Osteoblast (primary cell): Measurements from ENCODE around the gene IFNAR1. TPM values are rescaled to one million over a fixed set of nuclear protein-coding genes. Genes with fewer than 3 reads are reported as not detected.

Experiments
- DNase-seq: peaks from one replicate; pipeline ENCODE4 v3.0.0; 2011; ENCODE audit warnings: low spot score, mixed read lengths; ENCODE audit not compliant: insufficient read length; ENCODE audit errors: missing footprints
- H2AFZ ChIP-seq: 2 replicates; pipeline ENCODE4 v1.6.0; 2011; ENCODE audit warnings: mild to moderate bottlenecking, low read length
- H3K27ac ChIP-seq: 2 replicates; pipeline ENCODE4 v1.5.1; 2011; ENCODE audit warnings: mild to moderate bottlenecking, low read depth, low read length, moderate library complexity
- H3K27me3 ChIP-seq: 2 replicates; pipeline ENCODE4 v1.6.0; 2012; ENCODE audit warnings: mild to moderate bottlenecking, control low read depth, inconsistent platforms, low read length, moderate library complexity; ENCODE audit not compliant: insufficient read depth
- H3K36me3 ChIP-seq: 2 replicates; pipeline ENCODE4 v1.5.1; 2011; ENCODE audit warnings: mild to moderate bottlenecking, low read length, control low read depth, moderate library complexity; ENCODE audit not compliant: insufficient read depth
- H3K4me1 ChIP-seq: 2 replicates; pipeline ENCODE4 v1.5.1; 2011; ENCODE audit warnings: mild to moderate bottlenecking, low read length, control low read depth, moderate library complexity; ENCODE audit not compliant: insufficient read depth
- H3K4me2 ChIP-seq: 2 replicates; pipeline ENCODE4 v1.6.0; 2011; ENCODE audit warnings: mild to moderate bottlenecking, low read length; ENCODE audit not compliant: insufficient read depth
- H3K4me3 ChIP-seq: fragments of 200-600 bp; sonication (generic); 3 replicates; pipeline ENCODE4 v1.5.1; 2012; ENCODE audit warnings: mild to moderate bottlenecking, low read length, inconsistent platforms; ENCODE audit not compliant: insufficient read depth
- H3K79me2 ChIP-seq: 2 replicates; pipeline ENCODE4 v1.6.0; 2012; ENCODE audit warnings: mild to moderate bottlenecking, low read length, control low read depth, inconsistent platforms; ENCODE audit not compliant: insufficient read depth
- H3K9me3 ChIP-seq: 2 replicates; pipeline ENCODE4 v1.5.1; 2011; ENCODE audit warnings: low read depth, low read length, control low read depth
- H4K20me1 ChIP-seq: 2 replicates; pipeline ENCODE4 v1.6.0; 2012; ENCODE audit warnings: mild to moderate bottlenecking, low read length, control low read depth; ENCODE audit not compliant: insufficient read depth
- total RNA-seq: library from RNA; depleted of rRNA; stranded (reverse); fragments of >200 nt; gene quantifications from 2 replicates; pipeline ENCODE4 v1.2.3, GENCODE V29; 2012
- TF ChIP-seq, protein P1 (sequence below): IDR thresholded peaks from 2 replicates; pipeline ENCODE4 v1.5.1; 2011; ENCODE audit warnings: mild to moderate bottlenecking, low read depth, low read length, moderate library complexity; ENCODE audit errors: extremely low read depth

IFNAR1 gene
- total RNA-seq, 1 donor, result 26.1 TPM

DNA sequence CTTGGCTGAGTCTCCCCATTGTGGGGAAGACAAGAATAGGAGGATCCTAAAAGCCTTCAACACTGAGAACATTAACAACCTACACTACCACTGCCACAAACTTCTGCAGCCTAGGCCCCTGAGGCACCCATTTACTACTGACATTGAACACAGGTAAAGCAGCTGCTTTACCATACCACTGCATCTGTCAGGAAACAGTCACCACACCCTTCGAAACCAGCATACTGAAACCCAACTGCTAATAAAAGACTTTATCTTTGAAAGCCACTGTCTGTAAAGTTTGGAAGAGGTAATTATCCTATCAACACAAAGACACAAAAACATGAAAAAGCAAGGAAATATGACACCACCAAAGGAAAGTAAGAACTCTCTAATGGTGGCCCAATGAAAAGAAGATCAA is 7.4 kb downstream of the IFNAR1 start:
- Histone ChIP-seq H3K27ac (no peak overlapping the region), H3K4me2 (no peak overlapping the region)

DNA sequence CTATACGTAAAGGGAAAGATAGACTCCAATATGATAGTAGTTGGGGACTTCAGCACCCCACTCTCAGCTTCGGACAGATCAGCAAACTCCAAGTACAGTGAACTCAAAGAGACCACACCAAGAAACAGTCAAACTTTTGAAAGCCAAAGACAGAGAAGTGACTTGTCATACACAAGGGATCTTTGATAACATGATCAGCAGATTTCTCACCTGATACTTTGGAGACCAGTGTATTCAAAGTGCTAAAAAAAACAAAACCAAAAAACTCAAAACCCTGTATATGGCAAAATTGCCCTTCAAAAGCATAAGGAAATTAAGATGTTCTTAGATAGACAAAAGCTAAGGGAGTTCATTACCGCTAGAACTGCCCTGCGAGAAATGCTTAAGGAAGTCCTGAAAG is 9.4 kb downstream of the IFNAR1 start:
- Histone ChIP-seq H4K20me1 (peaks cover 26% of the 10 kb centered on the region), H3K36me3 (no peaks in the 10 kb centered on the region), H3K9me3 (no peaks in the 10 kb centered on the region), H3K27ac (no peak overlapping the region), H3K4me1 (no peaks in the 10 kb centered on the region), H2AFZ (no peak overlapping the region), H3K4me3 (no peak overlapping the region), H3K79me2 (peaks cover 57% of the 10 kb centered on the region), H3K27me3 (no peaks in the 10 kb centered on the region), H3K4me2 (no peak overlapping the region)
- TF ChIP-seq, protein P1, sequence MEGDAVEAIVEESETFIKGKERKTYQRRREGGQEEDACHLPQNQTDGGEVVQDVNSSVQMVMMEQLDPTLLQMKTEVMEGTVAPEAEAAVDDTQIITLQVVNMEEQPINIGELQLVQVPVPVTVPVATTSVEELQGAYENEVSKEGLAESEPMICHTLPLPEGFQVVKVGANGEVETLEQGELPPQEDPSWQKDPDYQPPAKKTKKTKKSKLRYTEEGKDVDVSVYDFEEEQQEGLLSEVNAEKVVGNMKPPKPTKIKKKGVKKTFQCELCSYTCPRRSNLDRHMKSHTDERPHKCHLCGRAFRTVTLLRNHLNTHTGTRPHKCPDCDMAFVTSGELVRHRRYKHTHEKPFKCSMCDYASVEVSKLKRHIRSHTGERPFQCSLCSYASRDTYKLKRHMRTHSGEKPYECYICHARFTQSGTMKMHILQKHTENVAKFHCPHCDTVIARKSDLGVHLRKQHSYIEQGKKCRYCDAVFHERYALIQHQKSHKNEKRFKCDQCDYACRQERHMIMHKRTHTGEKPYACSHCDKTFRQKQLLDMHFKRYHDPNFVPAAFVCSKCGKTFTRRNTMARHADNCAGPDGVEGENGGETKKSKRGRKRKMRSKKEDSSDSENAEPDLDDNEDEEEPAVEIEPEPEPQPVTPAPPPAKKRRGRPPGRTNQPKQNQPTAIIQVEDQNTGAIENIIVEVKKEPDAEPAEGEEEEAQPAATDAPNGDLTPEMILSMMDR, result no peak
- DNase-seq, result no peak

More for the DNA sequence above, 7.4 kb downstream of the IFNAR1 start:
- TF ChIP-seq, protein P1, result no peak
- Histone ChIP-seq H3K4me1 (no peaks in the 10 kb centered on the region), H3K79me2 (peaks cover 72% of the 10 kb centered on the region), H2AFZ (no peak overlapping the region), H3K27me3 (no peaks in the 10 kb centered on the region), H3K4me3 (no peak overlapping the region), H3K36me3 (no peaks in the 10 kb centered on the region), H4K20me1 (peaks cover 37% of the 10 kb centered on the region), H3K9me3 (no peaks in the 10 kb centered on the region)
- DNase-seq, result no peak

DNA sequence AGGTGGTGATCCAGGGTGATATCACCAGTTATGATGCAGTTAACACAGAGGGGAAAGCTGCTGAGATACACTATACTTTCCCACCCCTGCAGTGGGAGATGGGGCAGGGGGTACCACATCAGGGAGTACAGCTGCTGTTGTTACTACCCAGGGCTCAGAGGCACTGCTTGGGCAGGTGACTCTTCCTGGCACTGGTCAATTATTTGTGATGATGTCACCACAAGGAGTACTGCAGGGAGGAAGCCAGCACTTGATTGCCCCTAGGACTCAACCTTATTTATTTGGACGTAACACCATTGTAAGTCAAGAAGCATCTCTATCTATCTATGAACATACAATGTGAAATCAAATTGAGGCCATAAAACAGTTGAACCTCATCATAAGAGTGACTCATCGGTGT is 10.1 kb downstream of the IFNAR1 start:
- Histone ChIP-seq H2AFZ (no peak overlapping the region), H3K79me2 (peaks cover 51% of the 10 kb centered on the region), H3K27ac (no peak overlapping the region), H3K36me3 (no peaks in the 10 kb centered on the region), H3K4me2 (no peak overlapping the region), H3K9me3 (no peaks in the 10 kb centered on the region), H3K4me3 (no peak overlapping the region), H3K4me1 (no peaks in the 10 kb centered on the region), H4K20me1 (peaks cover 24% of the 10 kb centered on the region), H3K27me3 (no peaks in the 10 kb centered on the region)
- no peak for DNase-seq
- TF ChIP-seq, protein P1, result no peak

DNA sequence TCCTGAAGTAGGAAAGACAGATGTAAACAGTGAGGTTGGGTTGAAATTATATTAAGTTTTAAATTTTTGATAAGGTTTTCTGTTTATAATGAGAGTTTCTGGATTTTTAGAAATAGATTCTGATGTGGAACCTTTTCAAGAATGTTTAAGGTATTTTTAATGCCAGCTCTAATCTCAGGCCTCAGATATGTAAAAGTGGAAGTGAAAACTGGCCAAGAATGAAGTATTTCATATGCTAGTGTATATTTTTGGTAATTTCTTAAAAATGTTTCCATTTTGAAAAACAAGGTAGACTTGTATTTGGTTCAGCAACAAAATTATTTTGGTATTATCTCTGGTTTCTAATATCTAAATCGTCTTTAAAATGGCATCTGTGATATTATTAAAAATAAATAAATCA is 14.4 kb downstream of the IFNAR1 start:
- Histone ChIP-seq H2AFZ (no peak overlapping the region), H4K20me1 (peaks cover 7% of the 10 kb centered on the region), H3K4me2 (no peak overlapping the region), H3K4me1 (no peaks in the 10 kb centered on the region), H3K27me3 (no peaks in the 10 kb centered on the region), H3K4me3 (no peak overlapping the region), H3K79me2 (peaks cover 18% of the 10 kb centered on the region), H3K36me3 (peaks cover 19% of the 10 kb centered on the region), H3K27ac (no peak overlapping the region), H3K9me3 (no peaks in the 10 kb centered on the region)
- TF ChIP-seq, protein P1, result no peak
- no peak for DNase-seq
